ENCODE results near the gene AHRR. TPM values are rescaled to one million over a fixed set of nuclear protein-coding genes. Genes with fewer than 3 reads are reported as not detected.

The AHRR gene
- polyA plus RNA-seq, 2 of the 4 experiments (the other 2 are of a cell fraction): 1.2 to 1.7 TPM

GRCh38 chr5:454936-455335, 133.4 kb downstream of the AHRR start:
- ChIA-PET CTCF (interaction anchor here (4.1 kb wide), 1 partner anchor 8 kb away, joined by 30 read pairs; no protein-coding TSS in a partner anchor), POLR2A (no interaction called here)
- TF ChIP-seq KDM5A (IDR thresholded peaks at IDR 0.05) (no peak), FOXS1 (CRISPR knock-in tag; IDR thresholded peaks at IDR 0.05) (no peak), E2F6 (IDR thresholded peaks at IDR 0.05; ENCODE audit: borderline replicate concordance, low read depth) (no peak), RNF2 (IDR thresholded peaks at IDR 0.05; ENCODE audit: borderline replicate concordance, low read depth) (no peak), TFCP2L1 (CRISPR knock-in tag; IDR thresholded peaks at IDR 0.05) (no peak), NFE2L2 (conservative IDR thresholded peaks at IDR 0.05; ENCODE audit: low read length) (no peak), FOSB (CRISPR knock-in tag; IDR thresholded peaks at IDR 0.05) (no peak), ZC3H11A (IDR thresholded peaks at IDR 0.05) (no peak), ELK1 (IDR thresholded peaks at IDR 0.05; ENCODE audit: low read depth, low read length) (no peak), SMC3 (IDR thresholded peaks at IDR 0.05) (no peak), HDAC2 (IDR thresholded peaks at IDR 0.05) (no peak), TP53 (CRISPR knock-in tag; IDR thresholded peaks at IDR 0.05) (no peak), JUNB (IDR thresholded peaks at IDR 0.05) (no peak), PBX3 (IDR thresholded peaks at IDR 0.05) (no peak), POLR2A (IDR thresholded peaks at IDR 0.05; ENCODE audit: low read length) (no peak), MAX (IDR thresholded peaks at IDR 0.05) (no peak), EHMT2 (IDR thresholded peaks at IDR 0.05; ENCODE audit: low read depth) (no peak), MYC (IDR thresholded peaks at IDR 0.05; ENCODE audit: borderline replicate concordance, low read length) (no peak)
- Histone ChIP-seq H3K4me1 (peaks cover 4% of the 10 kb centered on the region; the same call in 1 of the 3 replicates), H3K4me3 (no peak overlapping the region), H3K9me3 (peaks cover 18% of the 10 kb centered on the region; the same call in 2 of the 3 replicates), H3K4me2 (no peak overlapping the region), H3K27ac (no peak overlapping the region)
- ATAC-seq: no peak
- FAIRE-seq: no peak
- WGBS (ENCODE audit: missing lambda C conversion rate): 94% methylated on average over 11 of the region's 11 CpGs
- DNase-seq (ENCODE audit: low read depth in 1 of 2, low spot score in 1 of 2): no peak

- H3K9me3 ChIP-seq: peaks cover 18% of the 10 kb centered on the region; the same call in 2 of the 3 replicates
- DNase-seq (ENCODE audit: low read depth in 1 of 2, low spot score in 1 of 2): no peak
- CTCF ChIA-PET: interaction anchor here (1.9 to 4.1 kb wide), 2 partner anchors 8 to 14 kb away, joined by 4 to 30 read pairs; no protein-coding TSS in a partner anchor
- peaks cover 4% of the 10 kb centered on the region; the same call in 1 of the 3 replicates for H3K4me1 ChIP-seq
- no peak for FAIRE-seq
- H3K4me2 ChIP-seq: no peak overlapping the region
- H3K27ac ChIP-seq: no peak overlapping the region
- ATAC-seq: no peak
- 94% methylated on average over 11 of the region's 11 CpGs for WGBS (ENCODE audit: missing lambda C conversion rate)
- no peak for TF ChIP-seq CBX8 (IDR thresholded peaks at IDR 0.05)
- TF ChIP-seq HOXA7 (CRISPR knock-in tag; IDR thresholded peaks at IDR 0.05): no peak
- TF ChIP-seq RARB (CRISPR knock-in tag; IDR thresholded peaks at IDR 0.05): no peak
- TF ChIP-seq ELK1 (IDR thresholded peaks at IDR 0.05; ENCODE audit: low read depth, low read length): no peak
- no peak for TF ChIP-seq FOSL2 (IDR thresholded peaks at IDR 0.05)
- no peak for TF ChIP-seq FOSL2 (CRISPR knock-in tag; IDR thresholded peaks at IDR 0.05)
- no peak for TF ChIP-seq RFX5 (IDR thresholded peaks at IDR 0.05)
- TF ChIP-seq ESRRA (IDR thresholded peaks at IDR 0.05; ENCODE audit: borderline replicate concordance, low read length): no peak
- POLR2A ChIA-PET: no interaction called here
- no peak overlapping the region for H3K4me3 ChIP-seq
Observed at GRCh38 chr5:455806-456205, 134.3 kb downstream of the AHRR start.
